H1 (cell line): Measurements from ENCODE around the gene NFXL1. TPM values are rescaled to one million over a fixed set of nuclear protein-coding genes. Genes with fewer than 3 reads are reported as not detected.

Experiments used
- CTCF ChIA-PET: fragments of 300-600 bp; sonication (Branson Sonifier 250); formaldehyde crosslinking; loops from one replicate; lab custom pipeline; 2021; ENCODE audit not compliant: partially characterized antibody; lab: Charles Lee
- POLR2A ChIA-PET: fragments of 300-600 bp; sonication (Branson Sonifier 250); formaldehyde crosslinking; loops from one replicate; lab custom pipeline; 2021; ENCODE audit warnings: inconsistent platforms; ENCODE audit not compliant: partially characterized antibody; lab: Charles Lee
- DNase-seq, 2 experiments: peaks; one replicate each; pipeline versions ENCODE4 v3.0.0 to v3.0.0-alpha.2; 2010 to 2022; ENCODE audit warnings: low spot score in 2 of 2, low read depth in 1 of 2, mixed read lengths in 1 of 2
- FAIRE-seq: peaks from 2 replicates; lab custom pipeline; 2011; peaks lifted over from hg19 to GRCh38; lab: Jason Lieb, UNC
- H2AFZ ChIP-seq: 2 replicates; pipeline ENCODE4 v1.8.1; 2012; ENCODE audit warnings: low read length, inconsistent platforms
- H2AK5ac ChIP-seq: 2 replicates; pipeline ENCODE4 v1.6.1; 2013; ENCODE audit warnings: low read depth, low read length
- H2BK120ac ChIP-seq: replicated peaks from 2 replicates; pipeline ENCODE3; 2013; ENCODE audit warnings: low read depth, low read length, inconsistent platforms
- H2BK12ac ChIP-seq: 2 replicates; pipeline ENCODE4 v1.6.1; 2013; ENCODE audit warnings: low read depth, low read length
- H2BK15ac ChIP-seq: 2 replicates; pipeline ENCODE4 v1.6.1; 2013; ENCODE audit warnings: low read length
- H2BK20ac ChIP-seq: 2 replicates; pipeline ENCODE4 v1.6.1; 2013; ENCODE audit warnings: low read length
- H2BK5ac ChIP-seq: 2 replicates; pipeline ENCODE4 v1.6.1; 2013; ENCODE audit warnings: low read depth, low read length
- H3K14ac ChIP-seq: 2 replicates; pipeline ENCODE4 v1.6.1; 2013; ENCODE audit warnings: inconsistent platforms; ENCODE audit not compliant: insufficient read length
- H3K18ac ChIP-seq: 2 replicates; pipeline ENCODE4 v1.6.1; 2013; ENCODE audit warnings: low read length; ENCODE audit errors: extremely low read depth
- H3K23ac ChIP-seq: 2 replicates; pipeline ENCODE4 v1.6.1; 2013; ENCODE audit warnings: inconsistent platforms; ENCODE audit not compliant: insufficient read length
- H3K23me2 ChIP-seq: 2 replicates; pipeline ENCODE4 v1.6.1; 2013; ENCODE audit warnings: low read depth, low read length
- H3K27ac ChIP-seq: 2 replicates; pipeline ENCODE4 v1.6.1; 2011; ENCODE audit warnings: low read depth, low read length, inconsistent platforms
- H3K27me3 ChIP-seq, 4 experiments: replicated peaks in 1 of 4; 1 replicate in 1 of 4; 2 replicates in 3 of 4; pipeline versions ENCODE4 v1.6.1 to v1.8.1; 2011 to 2013; ENCODE audit warnings: low read length in 3 of 4, mild to moderate bottlenecking in 3 of 4, inconsistent platforms in 2 of 4, mixed read lengths in 2 of 4, moderate library complexity in 1 of 4; ENCODE audit not compliant: control insufficient read depth in 3 of 4, insufficient read depth in 3 of 4; ENCODE audit errors: extremely low read depth in 1 of 4
- H3K36me3 ChIP-seq, 4 experiments: 2 replicates each; pipeline versions ENCODE4 v1.6.1 to v1.8.1; 2011 to 2013; ENCODE audit warnings: mild to moderate bottlenecking in 4 of 4, low read length in 3 of 4, moderate library complexity in 2 of 4, control low read depth in 1 of 4, inconsistent platforms in 1 of 4; ENCODE audit not compliant: insufficient read depth in 4 of 4, control insufficient read depth in 2 of 4
- H3K4ac ChIP-seq: replicated peaks from 2 replicates; pipeline ENCODE3; 2013; ENCODE audit warnings: low read length, low read depth, mixed read lengths, inconsistent platforms; ENCODE audit not compliant: insufficient read length
- H3K4me1 ChIP-seq, 4 experiments: replicated peaks in 1 of 4; 1 replicate in 1 of 4; 2 replicates in 3 of 4; pipeline versions ENCODE4 v1.6.1 to v1.8.1; 2011 to 2013; ENCODE audit warnings: low read length in 3 of 4, inconsistent platforms in 2 of 4, mixed read lengths in 1 of 4; ENCODE audit not compliant: insufficient read depth in 4 of 4, control insufficient read depth in 3 of 4
- H3K4me2 ChIP-seq, 2 experiments: 2 replicates each; pipeline versions ENCODE4 v1.6.1 to v1.8.1; 2011 to 2013; ENCODE audit warnings: low read depth in 2 of 2, low read length in 2 of 2, control low read depth in 1 of 2, inconsistent platforms in 1 of 2, mild to moderate bottlenecking in 1 of 2; ENCODE audit not compliant: insufficient read depth in 1 of 2
- H3K4me3 ChIP-seq, 4 experiments: fragments of 200-600, 300-600 bp in 1 of 4; sonication (generic), shearing (Covaris generic), sonication (Bioruptor Twin) in 1 of 4; 2 replicates each; pipeline versions ENCODE4 v1.5.1 to v1.8.1; 2011 to 2016; ENCODE audit warnings: low read length in 4 of 4, low read depth in 3 of 4, control low read depth in 2 of 4, inconsistent platforms in 2 of 4, mild to moderate bottlenecking in 2 of 4, mixed read lengths in 1 of 4, moderate library complexity in 1 of 4; ENCODE audit not compliant: insufficient read depth in 2 of 4; ENCODE audit errors: extremely low read depth in 1 of 4
- H3K56ac ChIP-seq: replicated peaks from 2 replicates; pipeline ENCODE3; 2013; ENCODE audit warnings: low read depth, mild to moderate bottlenecking, mixed read lengths, low read length, inconsistent platforms; ENCODE audit not compliant: insufficient read length
- H3K79me1 ChIP-seq: 2 replicates; pipeline ENCODE4 v1.6.1; 2013; ENCODE audit warnings: low read depth, low read length, control low read depth
- H3K79me2 ChIP-seq, 2 experiments: 2 replicates each; pipeline versions ENCODE4 v1.6.1 to v1.8.1; 2012 to 2013; ENCODE audit warnings: low read length in 2 of 2, mild to moderate bottlenecking in 2 of 2, inconsistent platforms in 1 of 2; ENCODE audit not compliant: insufficient read depth in 2 of 2, control insufficient read depth in 1 of 2
- H3K9ac ChIP-seq, 4 experiments: replicated peaks in 1 of 4; 1 replicate in 1 of 4; 2 replicates in 3 of 4; pipeline versions ENCODE4 v1.6.1 to v1.8.1; 2011 to 2013; ENCODE audit warnings: low read depth in 3 of 4, low read length in 3 of 4, control low read depth in 2 of 4, mild to moderate bottlenecking in 2 of 4, moderate library complexity in 2 of 4, inconsistent platforms in 1 of 4; ENCODE audit errors: extremely low read depth in 1 of 4
- H3K9me3 ChIP-seq, 2 experiments: 2 replicates each; pipeline versions ENCODE4 v1.6.1 to v1.8.1; 2012 to 2013; ENCODE audit warnings: mild to moderate bottlenecking in 2 of 2, moderate library complexity in 2 of 2, control low read depth in 1 of 2, inconsistent platforms in 1 of 2, low read depth in 1 of 2, low read length in 1 of 2, mixed read lengths in 1 of 2; ENCODE audit not compliant: insufficient read depth in 2 of 2
- H4K20me1 ChIP-seq, 2 experiments: replicated peaks in 1 of 2; 2 replicates each; pipeline versions ENCODE3 to v1.8.1; 2011 to 2013; ENCODE audit warnings: inconsistent platforms in 2 of 2, low read length in 2 of 2, mild to moderate bottlenecking in 1 of 2; ENCODE audit not compliant: insufficient read depth in 2 of 2, control insufficient read depth in 1 of 2
- H4K5ac ChIP-seq: 2 replicates; pipeline ENCODE4 v1.6.1; 2013; ENCODE audit warnings: low read length, low read depth, mixed read lengths, inconsistent platforms; ENCODE audit not compliant: insufficient read length
- H4K8ac ChIP-seq: 2 replicates; pipeline ENCODE4 v1.8.0; 2013; ENCODE audit warnings: mild to moderate bottlenecking, moderate library complexity, low read length, inconsistent platforms; ENCODE audit not compliant: insufficient read depth; ENCODE audit errors: extremely low read depth
- H4K91ac ChIP-seq: replicated peaks from 2 replicates; pipeline ENCODE3; 2013; ENCODE audit warnings: low read length, mixed read lengths, inconsistent platforms; ENCODE audit not compliant: insufficient read length
- ATF2 ChIP-seq: IDR thresholded peaks from 2 replicates; pipeline ENCODE4 v1.6.1; 2012; ENCODE audit warnings: low read length, inconsistent platforms
- EGR1 ChIP-seq: IDR thresholded peaks from 2 replicates; pipeline ENCODE4 v1.6.1; 2011; ENCODE audit warnings: low read depth, low read length, borderline replicate concordance
- EZH2 ChIP-seq: fragments of 200-600 bp; sonication (generic); IDR thresholded peaks from 2 replicates; pipeline ENCODE4 v1.7.1; 2012; ENCODE audit warnings: low read depth, mild to moderate bottlenecking, moderate library complexity, low read length, inconsistent platforms; ENCODE audit not compliant: severe bottlenecking
- HDAC6 ChIP-seq: IDR thresholded peaks from one replicate; pipeline ENCODE4 v1.7.1; 2012; ENCODE audit warnings: low read depth, mild to moderate bottlenecking, inconsistent platforms, low read length, moderate library complexity
- NANOG ChIP-seq: IDR thresholded peaks from 2 replicates; pipeline ENCODE4 v1.6.1; 2011; ENCODE audit warnings: low read length, low read depth, mild to moderate bottlenecking, inconsistent platforms; ENCODE audit not compliant: insufficient read depth, poor library complexity, severe bottlenecking
- SAP30 ChIP-seq: fragments of 300-600 bp; sonication (generic); IDR thresholded peaks from 2 replicates; pipeline ENCODE4 v1.7.1; 2012; ENCODE audit warnings: low read length, moderate library complexity, mild to moderate bottlenecking, inconsistent platforms; ENCODE audit not compliant: insufficient read depth, insufficient replicate concordance
- TAF1 ChIP-seq: IDR thresholded peaks from 2 replicates; pipeline ENCODE4 v1.6.1; 2011; ENCODE audit warnings: mild to moderate bottlenecking, low read depth, low read length
- USF2 ChIP-seq: IDR thresholded peaks from 2 replicates; pipeline ENCODE4 v1.6.1; 2011; ENCODE audit warnings: low read length, improper control_type of control experiment
- ZNF274 ChIP-seq: IDR thresholded peaks from 2 replicates; pipeline ENCODE4 v1.7.0; 2012; ENCODE audit warnings: low read length, borderline replicate concordance; ENCODE audit errors: extremely low read depth
- WGBS, 2 experiments: shearing (Covaris generic) in 1 of 2; methylation state at CpG; one replicate each; pipeline versions ENCODE4 v1.1.6 to v1.1.7; 2013 to 2015; ENCODE audit warnings: low lambda C conversion rate in 2 of 2, mixed read lengths in 2 of 2, inconsistent platforms in 1 of 2, low coverage in 1 of 2, missing lambda C conversion rate in 1 of 2; ENCODE audit not compliant: insufficient replicate concordance in 2 of 2, insufficient coverage in 1 of 2, insufficient read length in 1 of 2; ENCODE audit errors: extremely low coverage in 1 of 2, missing lambda C conversion rate in 1 of 2; 5-methylcytosine and 5-hydroxymethylcytosine counted together
- polyA plus RNA-seq, 7 experiments: library from polyadenylated mRNA; depleted of rRNA in 3 of 7; stranded (reverse) in 5 of 7; unstranded in 2 of 7; fragments of >200 nt in 5 of 7; fragments of 200-250 nt in 2 of 7; gene quantifications; 1 replicate in 5 of 7; 2 replicates in 1 of 7; 4 replicates in 1 of 7; pipeline versions ENCODE4 v1.2.1 to v1.2.3, GENCODE V29; 2011 to 2013; ENCODE audit warnings: missing spikeins in 2 of 7, mixed read lengths in 2 of 7
- total RNA-seq: library from RNA; stranded (reverse); fragmentation: NEBNext Ultra II Directional; extraction: Animal tissue kit (Norgen Biotek cat#: 25700); gene quantifications from 2 replicates; pipeline ENCODE4 v1.2.1, GENCODE V29; 2021

NFXL1 gene
- total and polyA plus RNA-seq, 2 of the 8 experiments (the other 6 are each of a cell fraction or from before 2014, with no cell fraction given) = 10.0 to 29.5 TPM

GRCh38 chr4:47907089-47907646, 7.2 kb downstream of the NFXL1 start:
- no peak overlapping the region for H2BK15ac ChIP-seq
- no peak overlapping the region for H2BK120ac ChIP-seq
- H2BK20ac ChIP-seq = no peak overlapping the region
- H3K27ac ChIP-seq = no peak overlapping the region
- no peak for FAIRE-seq
- no peaks in the 10 kb centered on the region for H3K79me1 ChIP-seq
- H4K5ac ChIP-seq = no peak overlapping the region
- peaks cover 8 to 10% of the 10 kb centered on the region in 2 experiments for H4K20me1 ChIP-seq
- no peak overlapping the region for H3K4me2 ChIP-seq
- DNase-seq = no peak
- no peak overlapping the region for H4K8ac ChIP-seq
- H3K9ac ChIP-seq = no peak overlapping the region
- no peaks in the 10 kb centered on the region for H3K9me3 ChIP-seq
- H3K23ac ChIP-seq = no peak overlapping the region
- WGBS, 2 experiments = 41% methylated on average over 1 of the region's 1 CpG; no CpG with 5 or more reads in 1 of the 2 experiments
- no peak overlapping the region for H2AFZ ChIP-seq
- H2BK12ac ChIP-seq = no peak overlapping the region
- peaks cover 0 to 69% (median 28%) of the 10 kb centered on the region in 4 experiments; a peak in 7 of 8 replicates for H3K36me3 ChIP-seq
- H3K4me3 ChIP-seq = no peak overlapping the region
- H4K91ac ChIP-seq = no peak overlapping the region
- H3K18ac ChIP-seq = no peak overlapping the region
- H2AK5ac ChIP-seq = no peak overlapping the region
- H3K14ac ChIP-seq = no peak overlapping the region
- H3K23me2 ChIP-seq = no peaks in the 10 kb centered on the region
- peaks cover 0 to 62% of the 10 kb centered on the region in 2 experiments; a peak in 3 of 4 replicates for H3K79me2 ChIP-seq
- CTCF ChIA-PET = interaction anchor here (1.3 kb wide), 2 partner anchors 19 to 27 kb away, joined by 4 to 6 read pairs; no protein-coding TSS in a partner anchor
- H3K27me3 ChIP-seq = no peaks in the 10 kb centered on the region
- H3K56ac ChIP-seq = no peak overlapping the region
- peaks cover 0 to 2% (median 0%) of the 10 kb centered on the region in 4 experiments; a peak in 1 of 7 replicates for H3K4me1 ChIP-seq
- POLR2A ChIA-PET = no interaction called here
- no peak overlapping the region for H3K4ac ChIP-seq
- H2BK5ac ChIP-seq = no peak overlapping the region
- TF ChIP-seq SAP30 (no peak), EGR1 (no peak), EZH2 (no peak), USF2 (no peak), NANOG (no peak), TAF1 (no peak), ATF2 (no peak), ZNF274 (no peak), HDAC6 (no peak)
